GM12891 (cell line): ENCODE measurements around the gene MRPL28.

Experiments used
- POLR2A ChIP-seq: IDR thresholded peaks from 2 replicates; pipeline ENCODE4 v1.6.1; 2011; ENCODE audit warnings: low read depth, low read length, control low read depth
- POLR2AphosphoS5 ChIP-seq: IDR thresholded peaks from 2 replicates; pipeline ENCODE4 v1.6.1; 2011; ENCODE audit warnings: low read depth, low read length, control low read depth
- POU2F2 ChIP-seq: IDR thresholded peaks from 2 replicates; pipeline ENCODE4 v1.6.1; 2011; ENCODE audit warnings: low read depth, mild to moderate bottlenecking, control low read depth, low read length, moderate library complexity
- SPI1 ChIP-seq: IDR thresholded peaks from 2 replicates; pipeline ENCODE4 v1.6.1; 2011; ENCODE audit warnings: low read depth, low read length, control low read depth
- TAF1 ChIP-seq: IDR thresholded peaks from 2 replicates; pipeline ENCODE4 v1.6.1; 2011; ENCODE audit warnings: low read depth, low read length, control low read depth

- TF ChIP-seq POLR2AphosphoS5 = no peak
- no peak for TF ChIP-seq POLR2A
- no peak for TF ChIP-seq TAF1
- TF ChIP-seq POU2F2 = no peak
- TF ChIP-seq SPI1 = no peak
These were observed 36.9 kb upstream of the MRPL28 start for GRCh38 chr16:407253-407652.
